Activated CD4-positive, alpha-beta T cell treated with anti-CD3 and anti-CD28 coated beads, Interleukin-2, amount 50 U/mL, for 4 hours (primary cell): ENCODE results near the gene ING5.
"Not testable (repeated sequence)": the region's sequence is repeated elsewhere in the genome, so short reads cannot be mapped to it uniquely, and the experiment has no call there.

Experiments used
- DNase-seq, 2 experiments: peaks; one replicate each; pipeline ENCODE4 v3.0.0-alpha.2; 2020

The ING5 gene

DNA sequence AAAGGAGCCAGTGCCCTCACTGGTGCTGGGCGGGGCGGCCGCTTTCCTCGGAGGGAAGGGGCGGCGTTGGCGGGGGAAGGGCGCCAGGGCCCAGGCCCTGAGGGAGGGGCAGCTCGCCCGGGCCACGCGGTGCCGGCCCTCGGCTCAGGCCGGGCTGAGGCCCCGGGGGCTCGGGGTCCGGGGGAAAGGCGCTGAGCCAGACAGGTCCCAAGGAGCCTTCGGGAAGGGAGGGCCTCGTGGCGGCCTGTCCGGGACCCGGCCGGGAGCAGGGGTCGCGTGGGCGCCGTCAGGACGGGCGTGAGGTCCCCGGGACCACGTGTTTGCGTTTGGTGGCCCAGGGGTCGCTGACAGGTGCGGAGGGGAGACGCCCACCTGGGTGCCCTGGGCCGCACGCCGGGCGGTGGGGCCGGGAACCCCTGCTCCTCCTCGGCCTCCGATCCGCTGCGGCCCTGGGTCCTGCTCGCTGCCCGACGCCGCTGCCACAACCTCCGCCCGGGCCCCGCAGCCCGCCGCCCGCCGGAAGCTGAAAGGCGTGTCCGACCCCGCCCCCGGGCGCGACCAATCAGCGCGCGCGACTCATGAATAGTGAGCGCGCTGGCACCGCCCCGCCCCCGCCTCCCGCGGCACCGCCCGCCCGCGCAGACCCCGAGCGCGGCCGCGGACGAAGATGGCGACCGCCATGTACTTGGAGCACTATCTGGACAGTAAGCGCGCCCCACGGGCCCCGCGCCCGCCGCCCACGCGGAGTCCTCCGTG, at the start of gene ING5:
Gene ING5, plus strand, starts transcription at position 641 of the 756 bp plus-strand sequence. Its CDS starts 27 bp downstream, at position 668.
- peak; percentile 95 for DNase-seq

DNA sequence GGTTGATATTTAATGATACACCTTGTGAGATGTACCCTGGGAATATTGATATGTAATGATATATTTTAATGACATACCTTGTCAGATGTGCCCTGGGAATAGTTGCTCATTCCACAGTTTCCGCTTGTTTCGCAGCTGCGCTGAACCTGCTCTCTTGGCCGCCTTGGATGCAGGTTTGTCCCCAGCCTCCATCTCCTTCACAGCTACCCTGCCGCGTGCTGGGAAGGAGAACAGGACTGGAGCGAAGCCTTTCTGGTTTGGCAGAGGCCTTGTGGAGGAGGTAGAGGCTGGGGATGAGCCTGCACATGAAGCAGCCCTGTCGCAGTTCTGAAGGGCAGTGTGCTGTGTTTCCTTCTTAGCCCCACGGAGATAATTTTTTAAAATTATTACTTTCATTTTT, 49.7 kb upstream of the ING5 start:
- DNase-seq: no peak

DNA sequence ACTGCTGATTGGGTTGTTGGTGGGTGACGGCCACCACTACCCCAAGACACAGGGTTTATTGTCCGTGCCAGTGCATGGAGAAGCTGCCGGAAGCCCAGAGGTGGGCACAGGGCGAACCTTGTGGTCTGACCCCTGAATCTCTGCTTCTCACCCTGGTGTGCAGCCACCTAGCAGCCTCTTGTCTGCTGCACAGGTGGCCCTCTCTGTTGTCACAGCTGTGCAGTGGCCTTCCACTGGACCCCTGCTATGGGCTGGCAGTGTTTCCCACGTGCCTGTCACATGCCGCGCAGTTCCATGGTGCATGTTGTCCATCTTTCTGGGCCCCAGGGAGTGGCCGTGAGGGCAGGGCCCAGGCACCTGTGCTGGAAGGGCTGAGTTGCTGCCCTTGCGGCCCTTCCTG, 49.1 kb upstream of the ING5 start:
- DNase-seq: no peak

DNA sequence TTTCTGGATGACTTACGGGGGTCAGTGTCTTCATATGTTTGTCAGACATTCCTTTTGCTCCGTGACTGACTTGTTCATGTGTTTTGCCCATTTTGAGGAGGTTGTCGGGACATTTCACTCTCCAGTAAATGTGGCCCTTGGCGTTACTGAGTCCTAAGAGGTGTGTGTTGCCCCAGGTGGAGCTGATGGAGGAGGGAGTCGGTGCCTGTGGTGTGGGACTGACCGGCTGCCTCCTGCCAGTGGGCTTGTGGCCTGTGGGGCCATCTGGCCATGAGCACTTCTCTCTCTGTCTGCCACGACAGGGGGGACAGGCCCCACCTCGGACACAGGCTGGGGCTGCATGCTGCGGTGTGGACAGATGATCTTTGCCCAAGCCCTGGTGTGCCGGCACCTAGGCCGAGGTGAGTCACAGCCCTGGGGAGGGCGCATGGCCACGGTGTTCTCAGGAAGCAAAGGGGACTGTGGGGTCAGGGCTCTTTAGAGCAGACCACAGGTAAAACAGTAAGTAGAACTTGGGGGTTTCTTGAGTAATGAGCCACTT, 48.6 kb upstream of the ING5 start:
- DNase-seq: no peak

DNA sequence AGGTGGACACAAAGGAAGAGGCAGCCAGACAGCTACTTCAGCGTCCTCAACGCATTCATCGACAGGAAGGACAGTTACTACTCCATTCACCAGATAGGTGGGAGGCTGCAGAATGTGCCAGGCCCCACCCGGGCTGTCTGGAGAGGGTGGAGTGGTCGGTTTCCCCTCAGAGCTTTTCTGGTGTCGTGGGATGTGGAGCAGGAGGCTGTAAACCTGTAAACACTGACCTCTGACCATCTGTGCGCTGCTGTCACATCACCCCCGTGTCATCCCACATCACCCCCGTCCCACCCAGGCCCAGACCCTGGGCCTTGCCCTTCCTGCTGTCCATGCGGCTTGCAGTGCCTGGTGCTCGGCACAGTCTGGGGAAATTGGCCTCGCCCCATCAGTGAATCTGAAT, 47.3 kb upstream of the ING5 start:
- no peak for DNase-seq

DNA sequence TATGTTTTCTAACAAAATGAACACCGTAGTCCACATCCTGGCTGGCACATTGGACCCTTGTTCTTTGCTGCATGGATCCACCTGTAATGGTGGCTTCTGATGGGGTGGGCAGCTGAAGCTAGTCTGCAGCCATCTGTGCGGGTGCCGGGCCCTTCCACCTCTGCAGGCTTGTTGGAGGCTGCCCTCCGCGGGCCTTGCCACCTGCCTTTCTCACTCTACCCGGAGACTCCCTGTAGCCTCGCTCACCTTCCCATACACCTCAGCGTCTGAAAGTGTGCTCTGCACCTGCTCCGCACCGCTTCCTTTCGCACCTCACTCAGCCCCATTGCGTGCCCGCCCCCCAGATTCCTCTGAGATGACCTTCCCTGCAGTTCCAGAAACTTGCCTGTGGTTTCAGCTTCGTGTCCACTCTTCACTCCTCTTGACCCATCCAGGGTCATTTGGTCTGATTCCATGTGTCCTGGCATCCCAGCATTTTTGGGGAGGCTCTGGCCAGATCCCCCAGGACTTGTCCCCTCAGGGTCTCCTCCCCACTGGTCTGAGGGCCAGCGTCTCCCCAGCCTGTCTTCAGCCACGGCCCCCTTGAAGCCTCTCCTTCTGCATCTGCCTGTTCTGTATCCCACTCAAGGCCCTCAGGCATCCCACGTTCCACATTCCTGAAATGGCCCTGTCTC, 46.2 kb upstream of the ING5 start:
- no peak for DNase-seq

DNA sequence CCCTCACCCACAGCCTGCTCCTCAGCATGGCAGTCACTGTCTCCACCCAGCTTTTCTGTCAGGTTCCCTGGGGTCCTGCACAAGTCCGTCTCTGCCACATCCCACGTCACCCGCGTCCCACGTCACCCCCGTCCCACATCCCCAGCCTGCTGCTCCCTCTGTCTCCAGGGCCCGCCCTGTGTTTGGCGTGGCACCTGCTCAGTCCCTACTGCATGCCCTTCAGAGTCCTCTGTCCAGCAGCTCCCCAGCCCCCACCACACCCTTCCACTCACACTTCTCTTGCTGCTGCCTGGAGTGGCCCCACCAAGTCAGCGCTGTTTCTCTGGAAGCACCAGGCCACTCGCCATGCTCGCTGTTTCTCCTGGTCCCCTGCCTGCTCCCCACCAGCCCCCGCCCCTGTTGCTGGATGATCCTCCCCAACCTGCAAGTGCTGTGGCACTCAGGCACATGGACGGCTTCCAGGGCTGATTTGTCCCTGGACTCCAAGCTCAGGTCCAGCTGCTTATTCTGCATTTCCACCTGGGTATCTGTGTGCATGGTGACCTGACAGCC, 45.6 kb upstream of the ING5 start:
- DNase-seq: no peak

DNA sequence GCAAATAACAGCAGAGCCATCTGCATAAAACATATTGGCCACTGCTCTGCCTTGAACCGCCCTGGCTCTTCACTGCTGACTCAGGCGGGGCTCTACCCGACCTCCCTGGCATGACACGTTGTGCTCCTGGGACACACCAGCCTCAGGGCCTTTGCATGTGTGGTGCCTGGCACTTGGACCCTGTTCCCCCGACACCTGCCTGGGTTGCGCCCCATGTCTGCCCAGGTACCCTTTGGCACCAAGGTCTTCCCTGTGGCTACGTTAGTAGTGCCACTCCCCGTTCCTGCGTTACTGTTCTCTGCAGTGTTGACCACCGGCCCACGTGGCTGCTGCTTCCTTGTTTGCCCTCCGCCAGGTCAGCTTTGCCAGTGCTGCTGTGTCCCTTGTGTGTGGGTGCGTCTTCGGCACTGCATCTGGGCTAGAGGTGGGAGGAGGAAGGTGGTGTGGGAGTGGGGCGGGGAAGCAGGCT, 44.0 kb upstream of the ING5 start:
- DNase-seq: no peak

DNA sequence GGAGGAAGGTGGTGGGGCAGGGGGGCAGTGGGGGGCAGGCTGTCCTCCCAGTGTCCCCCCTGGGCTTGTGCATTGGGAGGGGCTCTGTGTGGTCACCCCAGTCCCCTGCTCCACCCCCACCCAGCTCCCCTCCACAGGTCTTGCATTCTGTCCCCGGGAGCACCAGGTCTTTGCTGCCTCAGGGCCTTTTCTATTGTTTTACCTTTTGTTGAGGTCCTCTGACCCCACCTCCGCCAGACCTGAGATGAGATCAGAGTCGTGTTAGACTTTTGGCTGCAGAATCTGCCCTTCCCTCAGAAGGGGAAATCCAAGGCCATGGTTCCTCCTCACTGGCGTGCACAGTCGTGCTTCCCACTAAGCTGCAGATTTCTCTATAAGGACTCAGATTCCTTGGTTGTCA, 43.5 kb upstream of the ING5 start:
- DNase-seq: no peak

DNA sequence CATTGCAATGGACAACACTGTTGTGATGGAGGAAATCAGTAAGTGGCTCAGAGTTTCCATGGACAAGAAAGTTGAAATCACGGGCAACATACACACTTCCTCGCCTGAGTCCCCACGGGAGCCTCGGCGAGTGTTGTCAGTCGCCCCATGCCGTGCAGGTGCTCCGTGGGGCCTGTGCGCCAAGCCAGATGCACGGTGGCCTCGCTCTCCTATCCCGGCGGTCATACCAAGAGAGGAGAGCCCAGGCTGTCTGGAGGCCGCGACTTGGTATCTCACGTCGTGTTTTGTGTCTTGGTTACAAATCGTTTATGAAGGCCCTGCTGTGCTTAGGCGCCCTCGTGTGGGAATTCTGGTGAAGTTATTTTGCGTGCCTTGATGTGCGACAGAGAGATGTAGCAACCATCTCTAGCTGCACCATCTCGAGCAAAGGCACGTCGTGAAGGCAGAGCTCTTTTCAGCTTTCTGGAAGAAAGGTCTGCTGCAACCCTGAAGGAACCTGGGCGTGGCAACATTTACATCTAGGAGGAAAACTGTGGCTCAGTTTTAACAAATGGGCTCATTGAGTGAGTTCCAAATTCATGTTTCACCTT, 42.6 kb upstream of the ING5 start:
- DNase-seq: peak; percentile 16 to 27

DNA sequence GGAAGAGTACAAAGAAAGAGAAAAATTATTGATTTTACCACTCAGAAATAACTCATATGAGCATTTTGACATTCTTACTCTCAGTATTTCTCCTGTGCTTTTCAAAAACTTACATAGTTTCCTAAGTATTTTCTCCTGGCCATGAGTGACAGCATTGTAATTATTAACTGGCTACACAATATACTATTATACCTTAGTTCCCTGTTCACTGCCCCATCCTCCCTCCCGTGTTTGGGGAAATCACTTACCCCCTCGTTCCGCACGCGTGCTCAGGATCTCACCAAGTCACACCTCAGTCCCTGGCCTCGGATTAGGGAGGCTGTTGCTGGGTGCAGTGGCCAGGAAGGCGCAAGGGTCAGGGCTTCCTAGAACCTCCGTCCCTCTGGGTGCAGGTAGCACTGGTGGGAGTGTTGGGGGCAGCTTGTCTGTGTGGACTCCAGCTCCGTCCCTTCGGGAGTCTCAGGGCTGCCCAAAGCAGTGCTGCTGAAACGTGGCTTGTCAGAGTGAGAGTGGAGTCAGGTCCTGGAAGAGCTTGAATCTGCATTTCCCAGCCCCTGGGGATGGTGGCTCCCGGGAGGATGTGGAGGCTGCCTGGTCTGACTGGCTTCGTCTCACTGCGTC, 41.1 kb upstream of the ING5 start:
- no peak for DNase-seq

DNA sequence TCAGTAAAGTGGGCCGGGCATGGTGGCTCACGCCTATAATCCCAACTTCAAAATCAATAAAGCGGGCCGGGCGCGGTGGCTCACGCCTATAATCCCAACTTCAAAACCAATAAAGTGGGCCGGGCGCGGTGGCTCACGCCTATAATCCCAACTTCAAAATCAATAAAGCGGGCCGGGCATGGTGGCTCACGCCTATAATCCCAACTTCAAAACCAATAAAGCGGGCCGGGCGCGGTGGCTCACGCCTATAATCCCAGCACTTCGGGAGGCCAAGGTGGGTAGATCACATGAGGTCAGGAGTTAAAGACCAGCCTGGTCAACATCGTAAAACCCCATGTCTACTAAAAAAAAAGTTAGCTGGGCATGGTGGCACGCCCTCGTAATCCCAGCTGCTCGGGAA, 39.1 kb upstream of the ING5 start:
- DNase-seq: not testable (repeated sequence)

DNA sequence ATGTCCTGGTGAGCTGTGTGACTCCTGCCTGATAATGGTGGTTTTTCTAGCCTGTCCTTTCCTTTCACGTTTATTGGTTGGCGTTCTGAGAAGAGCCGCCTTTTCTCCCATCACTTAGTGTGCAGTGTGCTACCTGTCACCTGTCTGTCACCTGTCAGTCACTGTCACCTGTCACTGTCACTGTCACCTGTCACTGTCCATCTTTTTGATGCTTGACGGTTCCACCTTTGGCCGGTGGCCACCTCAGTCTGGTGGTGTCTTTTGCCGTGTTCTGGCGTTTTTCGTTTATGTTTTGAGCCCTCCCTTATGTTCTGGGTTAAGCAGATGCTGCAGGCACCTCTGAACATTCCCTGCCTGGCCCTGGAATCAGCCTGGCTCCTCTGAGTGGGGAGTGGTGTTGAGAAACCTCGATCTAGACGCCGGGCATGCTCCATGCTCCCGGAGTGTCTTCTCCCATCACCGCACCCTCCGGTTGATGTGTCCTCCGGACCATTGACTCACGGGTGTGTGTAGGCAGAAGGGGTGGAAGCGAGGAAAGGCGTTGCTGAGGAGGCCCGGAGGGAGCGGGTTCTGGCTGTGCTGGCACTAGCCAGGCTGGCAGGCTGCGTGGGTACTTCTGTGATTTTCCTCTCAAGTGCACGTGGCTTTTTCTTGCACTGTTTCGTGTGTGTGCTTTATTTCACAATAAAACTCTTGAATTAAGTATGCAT, 36.0 kb upstream of the ING5 start:
- DNase-seq: no peak

DNA sequence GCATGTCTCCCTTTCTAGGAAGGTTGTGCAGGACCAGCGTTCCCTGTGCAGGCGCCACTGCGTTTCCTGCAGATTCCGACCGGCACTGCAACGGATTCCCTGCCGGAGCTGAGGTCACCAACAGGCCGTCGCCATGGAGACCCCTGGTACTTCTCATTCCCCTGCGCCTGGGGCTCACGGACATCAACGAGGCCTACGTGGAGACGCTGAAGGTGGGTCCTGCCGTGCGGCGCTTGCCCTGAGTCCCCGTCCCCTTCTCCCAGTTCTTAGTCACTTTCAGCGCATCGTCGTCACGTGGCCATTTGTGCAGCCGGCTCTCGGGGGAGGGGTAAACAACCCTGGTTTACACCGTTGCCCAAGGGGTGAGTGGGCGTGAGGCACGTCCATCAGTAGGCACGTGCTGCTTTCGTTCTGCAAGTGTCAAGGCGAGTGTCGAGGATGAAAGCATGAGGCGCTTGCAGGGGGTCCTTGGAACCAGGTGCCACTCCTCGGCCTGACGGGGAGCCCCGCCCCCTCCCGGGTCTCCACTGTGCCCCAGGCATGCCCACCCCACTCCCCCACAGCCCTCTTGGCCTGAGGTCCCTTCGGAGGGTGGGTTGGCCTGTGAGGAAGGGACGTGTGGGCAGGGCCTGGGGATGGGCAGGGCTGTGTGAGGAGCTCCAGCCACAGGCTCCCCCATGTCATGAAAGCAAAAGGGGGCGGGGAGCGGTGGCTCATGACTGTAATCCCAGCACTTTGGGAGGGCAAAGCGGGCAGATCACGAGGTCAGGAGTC, 35.0 kb upstream of the ING5 start:
- no peak for DNase-seq

DNA sequence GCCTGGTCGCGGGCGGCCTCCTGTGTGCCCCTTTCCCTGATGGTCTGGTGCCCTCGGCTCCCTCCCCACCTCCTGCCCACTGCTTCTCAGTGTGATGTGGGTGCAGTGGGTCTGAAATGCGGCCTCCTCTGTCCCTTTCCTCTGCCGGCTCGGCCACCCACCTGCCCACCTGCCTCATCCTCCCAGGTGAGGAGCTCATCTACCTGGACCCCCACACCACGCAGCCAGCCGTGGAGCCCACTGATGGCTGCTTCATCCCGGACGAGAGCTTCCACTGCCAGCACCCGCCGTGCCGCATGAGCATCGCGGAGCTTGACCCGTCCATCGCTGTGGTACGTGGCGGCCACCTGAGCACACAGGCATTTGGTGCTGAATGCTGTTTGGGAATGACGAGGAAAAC, 33.5 kb upstream of the ING5 start:
- no peak for DNase-seq

DNA sequence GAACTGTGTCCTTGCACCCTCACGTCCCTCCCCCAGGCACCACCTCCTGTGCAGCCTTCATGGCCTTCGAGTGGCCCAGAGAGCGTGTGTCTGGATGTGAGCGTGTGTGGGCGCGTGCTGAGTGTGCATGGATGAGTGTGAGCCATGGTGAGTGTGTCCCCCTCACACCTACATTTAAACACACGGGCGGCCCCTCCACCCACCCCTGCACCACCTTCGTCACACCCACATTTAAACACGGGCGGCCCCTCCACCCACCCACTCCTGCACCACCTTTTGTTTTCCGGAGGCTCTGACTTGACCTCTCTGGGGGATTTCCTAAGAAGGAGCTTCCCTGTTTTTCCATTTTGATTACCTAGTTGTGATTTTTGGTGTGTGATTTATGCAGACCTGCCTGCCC, 33.0 kb upstream of the ING5 start:
- DNase-seq: no peak

DNA sequence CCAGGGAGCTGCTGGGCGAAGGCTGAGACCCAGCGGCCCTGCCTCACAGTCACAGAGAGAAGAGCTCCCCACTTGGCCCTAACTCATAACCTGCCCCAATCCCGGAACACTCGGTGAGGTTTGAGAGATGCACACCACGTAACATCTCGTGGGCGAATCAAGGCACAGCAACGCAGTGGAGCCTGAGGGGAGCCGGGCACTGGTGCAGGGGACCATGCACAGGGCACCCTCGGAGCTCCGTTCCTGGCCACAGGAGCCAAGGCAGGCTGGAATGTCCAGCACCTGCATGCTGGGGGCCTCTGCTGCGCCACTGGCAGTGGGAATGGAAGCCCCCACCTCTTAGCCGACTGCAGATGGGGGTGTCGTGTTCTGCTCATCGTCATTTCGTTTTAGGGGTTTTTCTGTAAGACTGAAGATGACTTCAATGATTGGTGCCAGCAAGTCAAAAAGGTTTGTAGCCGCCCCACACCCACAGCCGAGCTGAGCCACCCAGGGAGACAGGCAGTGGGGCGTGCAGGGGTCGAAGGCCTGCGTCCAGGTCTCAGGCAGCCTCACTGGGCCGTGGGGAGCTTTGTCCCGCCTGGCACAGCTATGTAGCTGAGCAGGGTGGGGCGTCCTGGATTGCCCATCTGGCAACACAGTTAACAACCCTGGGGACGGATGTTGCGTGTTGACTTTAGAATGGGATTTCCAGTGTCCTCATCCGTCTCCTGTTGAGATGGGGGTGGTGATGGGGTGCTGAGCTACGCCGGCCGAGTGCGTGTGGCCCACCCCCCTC, 31.3 kb upstream of the ING5 start:
- no peak for DNase-seq

DNA sequence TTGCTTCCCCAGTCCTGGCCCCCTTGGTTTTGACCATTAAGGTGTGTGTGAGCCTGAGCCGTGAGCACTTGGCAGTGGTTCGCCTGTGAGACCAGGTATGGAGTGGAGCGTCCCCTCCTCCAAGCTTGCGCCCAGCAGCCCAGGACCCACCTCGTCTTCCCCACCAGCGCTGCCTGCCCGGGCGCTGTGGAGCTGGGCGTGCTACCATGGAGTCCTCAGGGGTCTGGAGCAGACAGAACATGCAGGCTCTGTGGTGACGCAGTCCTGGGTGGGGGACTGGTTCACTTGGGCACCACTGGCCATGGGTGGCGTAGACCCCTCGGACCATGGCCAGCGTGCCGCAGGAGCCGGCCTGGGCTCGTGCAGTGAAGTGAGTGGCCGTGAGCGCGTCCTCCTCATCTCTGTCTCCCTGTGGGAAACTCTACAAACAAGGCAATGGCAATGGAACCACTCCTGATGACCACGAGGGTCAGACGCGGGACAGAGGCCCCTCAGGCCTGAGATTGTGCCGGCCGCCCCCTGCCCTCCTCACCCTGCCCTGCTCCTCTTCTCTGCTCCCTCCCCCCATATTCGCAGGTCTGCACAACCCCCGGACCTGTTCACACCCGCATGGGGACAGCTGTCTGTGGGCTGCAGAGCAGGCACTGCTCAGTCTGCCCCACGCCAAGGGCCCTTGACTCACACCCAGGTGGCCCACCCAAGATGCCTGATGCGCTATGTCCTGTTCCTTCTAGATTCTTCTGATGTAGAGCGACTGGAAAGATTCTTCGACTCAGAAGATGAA, 30.2 kb upstream of the ING5 start:
- no peak for DNase-seq

DNA sequence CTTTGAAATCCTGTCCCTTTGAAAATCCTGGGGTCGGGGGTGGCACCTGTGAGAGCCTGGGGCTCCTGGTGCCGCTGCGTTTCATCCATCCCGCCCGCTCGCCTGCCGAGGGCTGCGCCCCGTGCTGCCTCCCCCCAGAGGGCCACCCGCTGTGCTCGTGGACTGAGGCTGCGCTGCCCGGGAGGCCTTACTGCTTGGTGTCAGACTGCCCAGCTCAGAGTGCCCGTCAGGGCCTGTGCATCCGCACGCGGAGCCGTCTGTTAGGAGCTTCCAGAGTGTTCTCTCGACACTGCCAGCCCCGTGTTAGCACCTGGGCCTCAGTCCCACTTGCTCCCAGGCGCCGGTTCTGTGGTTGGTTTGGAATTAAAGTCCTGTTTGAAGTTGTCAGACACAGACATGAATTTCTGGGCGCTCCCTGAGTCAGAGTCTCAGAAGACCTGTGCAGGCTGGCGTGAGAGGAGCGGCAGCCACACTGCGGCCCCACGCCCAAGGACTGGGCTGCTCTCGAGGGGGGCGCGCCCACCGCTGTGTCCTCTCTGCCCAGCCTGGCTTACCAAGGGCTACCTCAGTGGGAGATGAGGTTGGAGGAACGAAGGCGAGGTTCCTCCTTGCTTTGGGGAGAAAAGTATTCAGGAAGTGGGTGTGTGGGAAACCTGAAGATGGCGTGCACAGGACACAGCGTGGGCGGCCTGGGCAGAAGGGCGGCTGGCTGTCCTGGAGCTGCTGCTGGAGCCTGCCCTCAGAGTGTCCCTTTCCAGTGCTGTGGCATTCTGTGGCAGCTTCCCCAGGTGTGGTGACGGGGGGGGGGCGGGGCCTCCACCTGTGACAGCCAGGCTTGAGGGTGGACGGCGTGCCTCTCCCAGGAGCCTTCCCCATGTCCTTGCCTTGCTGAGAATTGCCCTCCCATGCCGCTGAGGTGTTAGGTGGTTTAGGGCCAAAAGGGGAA, 29.3 kb upstream of the ING5 start:
- DNase-seq: no peak
